HepG2 (cell line): ENCODE results near the gene FBXO9. TPM values are rescaled to one million over a fixed set of nuclear protein-coding genes. Genes with fewer than 3 reads are reported as not detected.
"Not testable (repeated sequence)": the region's sequence is repeated elsewhere in the genome, so short reads cannot be mapped to it uniquely, and the experiment has no call there.

Source experiments
- ATAC-seq: fragments of 200-7000 bp; cut with Tn5 transposase; 3 replicates; pipeline ENCODE4 v1.9.1; 2020; ENCODE audit warnings: mild to moderate bottlenecking, moderate library complexity
- BruUV-seq: library from RNA; stranded (reverse); fragments of 400-500 nt; replicated peaks from 2 replicates; lab custom pipeline; 2021; lab: Mats Ljungman, UMichigan
- CTCF ChIA-PET: fragments of 300-600 bp; formaldehyde crosslinking; extraction: SDS; loops from one replicate; lab custom pipeline; 2021; ENCODE audit warnings: low total read pairs, inconsistent platforms, low intra/inter-chr PET ratio; lab: Yijun Ruan, JAX
- POLR2A ChIA-PET: fragments of 350-600 bp; sonication (Branson Sonifier 250); formaldehyde crosslinking; loops from one replicate; lab custom pipeline; 2020; ENCODE audit warnings: antibody characterized with exemption, inconsistent platforms; lab: Yijun Ruan, JAX
- DNase-seq: peaks from one replicate; pipeline ENCODE4 v3.0.0-alpha.2; 2015; ENCODE audit warnings: low spot score
- FAIRE-seq: peaks from 3 replicates; lab custom pipeline; 2011; peaks lifted over from hg19 to GRCh38; lab: Jason Lieb, UNC
- H2AFZ ChIP-seq: one replicate; pipeline ENCODE4 v1.6.1; 2011; ENCODE audit warnings: low read length, inconsistent platforms
- H3K27ac ChIP-seq: fragments of 300-600 bp; 3 replicates; pipeline ENCODE4 v1.8.0; 2011; ENCODE audit warnings: mixed run types, mild to moderate bottlenecking, mixed read lengths, low read length, inconsistent platforms; ENCODE audit not compliant: insufficient read depth; ENCODE audit errors: extremely low read length
- H3K27me3 ChIP-seq, 2 experiments: fragments of 200-600 bp in 1 of 2; 2 replicates in 1 of 2; 3 replicates in 1 of 2; pipeline versions ENCODE4 v1.6.0 to v1.8.0; 2011; ENCODE audit warnings: low read length in 2 of 2, mild to moderate bottlenecking in 2 of 2, moderate library complexity in 2 of 2, inconsistent platforms in 1 of 2; ENCODE audit not compliant: insufficient read depth in 2 of 2, control insufficient read depth in 1 of 2
- H3K36me3 ChIP-seq, 2 experiments: fragments of 200-600 bp in 1 of 2; replicated peaks in 1 of 2; 2 replicates in 1 of 2; 3 replicates in 1 of 2; pipeline versions ENCODE4 v1.5.1 to v1.8.0; 2011; ENCODE audit warnings: low read length in 2 of 2, inconsistent platforms in 1 of 2; ENCODE audit not compliant: insufficient read depth in 2 of 2, control insufficient read depth in 1 of 2
- H3K4me1 ChIP-seq: 2 replicates; pipeline ENCODE4 v1.5.1; 2012; ENCODE audit warnings: low read length, inconsistent platforms; ENCODE audit not compliant: insufficient read depth
- H3K4me2 ChIP-seq: 2 replicates; pipeline ENCODE4 v1.6.0; 2011; ENCODE audit warnings: low read depth, low read length, inconsistent platforms
- H3K4me3 ChIP-seq, 3 experiments: fragments of 200-600 bp in 1 of 3; sonication (generic), shearing (Covaris generic) in 1 of 3; replicated peaks in 1 of 3; 2 replicates each; pipeline ENCODE4 v1.5.1; 2011 to 2016; ENCODE audit warnings: low read length in 3 of 3, inconsistent platforms in 2 of 3, low read depth in 2 of 3, mild to moderate bottlenecking in 2 of 3, control low read depth in 1 of 3, mixed read lengths in 1 of 3; ENCODE audit not compliant: insufficient read depth in 1 of 3
- H3K79me2 ChIP-seq: one replicate; pipeline ENCODE4 v1.6.1; 2011; ENCODE audit warnings: low read length, inconsistent platforms; ENCODE audit not compliant: insufficient read depth
- H3K9ac ChIP-seq: 2 replicates; pipeline ENCODE4 v1.6.0; 2011; ENCODE audit warnings: mild to moderate bottlenecking, low read depth, low read length, inconsistent platforms; ENCODE audit not compliant: insufficient read depth
- H3K9me3 ChIP-seq: 2 replicates; pipeline ENCODE4 v1.5.1; 2012; ENCODE audit warnings: mild to moderate bottlenecking, low read length
- H4K20me1 ChIP-seq: 2 replicates; pipeline ENCODE4 v1.6.0; 2011; ENCODE audit warnings: inconsistent platforms, mild to moderate bottlenecking, low read length, moderate library complexity; ENCODE audit not compliant: insufficient read depth
- CBX5 ChIP-seq: sonication (generic); formaldehyde crosslinking; IDR thresholded peaks from 2 replicates; pipeline ENCODE4 v1.4.0; 2020; ENCODE audit warnings: missing genetic modification reagents, borderline replicate concordance
- GABPB1 ChIP-seq: IDR thresholded peaks from 2 replicates; pipeline ENCODE4 v1.6.1; 2016; ENCODE audit warnings: mild to moderate bottlenecking, missing genetic modification reagents, moderate library complexity, missing compliant biosample characterization
- MED1 ChIP-seq: sonication (generic); formaldehyde crosslinking; IDR thresholded peaks from 2 replicates; pipeline ENCODE4 v1.4.0; 2020; ENCODE audit warnings: missing genetic modification reagents
- MYC ChIP-seq: sonication (generic); formaldehyde crosslinking; IDR thresholded peaks from 2 replicates; pipeline ENCODE4 v1.9.0; 2021; ENCODE audit warnings: missing genetic modification reagents, borderline replicate concordance
- NR2C2 ChIP-seq: sonication (generic); formaldehyde crosslinking; IDR thresholded peaks from 2 replicates; pipeline ENCODE4 v1.4.0; 2020; ENCODE audit warnings: missing genetic modification reagents, mild to moderate bottlenecking, moderate library complexity, borderline replicate concordance
- RFXANK ChIP-seq: IDR thresholded peaks from 2 replicates; pipeline ENCODE4 v1.6.1; 2016
- SP5 ChIP-seq: IDR thresholded peaks from 2 replicates; pipeline ENCODE4 v1.6.1; 2016; ENCODE audit warnings: low read depth, borderline replicate concordance
- SRY ChIP-seq: sonication (generic); formaldehyde crosslinking; IDR thresholded peaks from 2 replicates; pipeline ENCODE4 v1.8.0; 2022; ENCODE audit warnings: mild to moderate bottlenecking, missing genetic modification reagents
- TP53 ChIP-seq: sonication (generic); formaldehyde crosslinking; conservative IDR thresholded peaks from 2 replicates; pipeline ENCODE4 v1.4.0; 2020; ENCODE audit warnings: missing genetic modification reagents
- USF2 ChIP-seq, 2 experiments: sonication (generic) in 1 of 2; formaldehyde crosslinking in 1 of 2; IDR thresholded peaks; 2 replicates each; pipeline versions ENCODE4 v1.5.1 to v1.6.1; 2011 to 2020; ENCODE audit warnings: borderline replicate concordance in 1 of 2, low read depth in 1 of 2, low read length in 1 of 2, mild to moderate bottlenecking in 1 of 2, missing genetic modification reagents in 1 of 2, moderate library complexity in 1 of 2
- ZBTB26 ChIP-seq: IDR thresholded peaks from 2 replicates; pipeline ENCODE4 v1.6.1; 2016; ENCODE audit warnings: missing compliant biosample characterization, missing genetic modification reagents, borderline replicate concordance
- ZFAT ChIP-seq: sonication (generic); formaldehyde crosslinking; conservative IDR thresholded peaks from 2 replicates; pipeline ENCODE4 v1.8.1; 2023; ENCODE audit warnings: missing genetic modification reagents, inconsistent platforms
- ZFP82 ChIP-seq: sonication (generic); formaldehyde crosslinking; IDR thresholded peaks from 2 replicates; pipeline ENCODE4 v1.5.1; 2020; ENCODE audit warnings: mild to moderate bottlenecking, missing genetic modification reagents, borderline replicate concordance
- ZSCAN9 ChIP-seq: IDR thresholded peaks from 2 replicates; pipeline ENCODE4 v1.6.1; 2016; ENCODE audit warnings: borderline replicate concordance
- WGBS: methylation state at CpG from one replicate; pipeline ENCODE4 v1.1.6; 2017; ENCODE audit warnings: low lambda C conversion rate; 5-methylcytosine and 5-hydroxymethylcytosine counted together
- in situ Hi-C: cut with HindIII; loops from 2 replicates; pipeline ENCODE4 v1.10.0; 2017; ENCODE audit warnings: low pct_unique_long_range_greater_than_20kb; ENCODE audit not compliant: extremely low pct_ligation_motif_present
- intact Hi-C: fragments of 100-400 bp; cut with micrococcal nuclease; formaldehyde crosslinking; loops from one replicate; pipeline ENCODE4 v1.10.0; 2022; ENCODE audit not compliant: unreplicated experiment
- polyA plus RNA-seq, 8 experiments: library from polyadenylated mRNA; depleted of rRNA in 3 of 8; stranded (reverse) in 7 of 8; unstranded in 1 of 8; fragments of >200 nt; fragmentation: Illumina TruSeq in 4 of 8; extraction: Trizol in 4 of 8; gene quantifications; 2 replicates each; pipeline versions ENCODE4 v1.2.1 to v1.2.3, GENCODE V29; 2011 to 2016; ENCODE audit warnings: low read depth in 4 of 8, missing spikeins in 1 of 8, mixed read lengths in 1 of 8; ENCODE audit not compliant: insufficient read depth in 1 of 8
- total RNA-seq, 5 experiments: library from RNA; depleted of rRNA; stranded (reverse); fragments of >200 nt; fragmentation: Illumina TruSeq; extraction: Trizol; gene quantifications; 2 replicates each; pipeline ENCODE4 v1.2.3, GENCODE V29; 2016; ENCODE audit warnings: low read depth in 1 of 5

The FBXO9 gene
- total and polyA plus RNA-seq, 2 of the 13 experiments (the other 11 are each of a cell fraction or from before 2014, with no cell fraction given): 64.3 to 98.4 TPM

DNA sequence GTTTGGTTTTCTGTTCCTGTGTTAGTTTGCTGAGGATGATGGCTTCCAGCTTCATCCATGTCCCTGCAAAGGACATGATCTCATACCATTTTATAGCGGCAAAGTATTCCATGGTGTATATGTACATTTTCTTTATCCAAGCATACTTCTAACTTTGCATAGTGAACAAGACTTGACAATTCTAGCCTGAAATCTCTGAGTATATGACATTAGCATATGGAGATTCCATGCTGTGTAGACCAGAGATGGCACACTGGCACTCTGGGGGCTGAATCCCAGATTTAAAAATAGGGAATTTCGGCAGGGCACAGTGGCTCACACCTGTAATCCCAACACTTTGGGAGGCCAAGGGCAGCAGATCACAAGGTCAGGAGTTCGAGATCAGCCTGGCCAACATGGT is 13.1 kb upstream of the FBXO9 start:
- H3K27me3 ChIP-seq, FAIRE-seq, H3K27ac ChIP-seq, BruUV-seq, H3K36me3 ChIP-seq, in situ Hi-C loops, intact Hi-C loops, DNase-seq, H3K9me3 ChIP-seq, POLR2A ChIA-PET, H3K4me3 ChIP-seq, H2AFZ ChIP-seq, CTCF ChIA-PET, H3K4me2 ChIP-seq, H4K20me1 ChIP-seq, ATAC-seq, H3K9ac ChIP-seq: not testable (repeated sequence)
- peaks cover 58% of the 10 kb centered on the region for H3K4me1 ChIP-seq
- H3K79me2 ChIP-seq: peaks cover 22% of the 10 kb centered on the region
- WGBS: 94% methylated on average over 3 of the region's 3 CpGs

GRCh38 chr6:53054532-53054931 is 10.7 kb upstream of the FBXO9 start:
- ATAC-seq (peak; percentile 91), FAIRE-seq (peak; percentile 56), DNase-seq (peak; percentile 88)
- Histone ChIP-seq H3K9me3 (no peaks in the 10 kb centered on the region; the same call in 1 of the 2 replicates), H2AFZ (no peak overlapping the region), H3K4me3 (no peak overlapping the region), H3K27me3 (no peaks in the 10 kb centered on the region), H3K36me3 (peaks cover 0 to 4% of the 10 kb centered on the region in 2 experiments; a peak in 1 of 5 replicates), H3K4me1 (peaks cover 67% of the 10 kb centered on the region), H3K9ac (peak overlapping the region; percentile 20; the same call in 1 of the 2 replicates), H4K20me1 (no peaks in the 10 kb centered on the region), H3K27ac (peak overlapping the region; percentile 57), H3K79me2 (peaks cover 44% of the 10 kb centered on the region), H3K4me2 (peak overlapping the region; percentile 54)
- ChIA-PET POLR2A (interaction anchor here (1.0 to 1.5 kb wide), 2 partner anchors 59 to 60 kb away, joined by 3 to 5 read pairs; partner anchors contain the start of gene GSTA4), CTCF (no interaction called here)
- no TSS peak for BruUV-seq
- intact Hi-C loops: no loop called here
- WGBS: 21% methylated on average over 4 of the region's 4 CpGs
- in situ Hi-C loops: no loop called here
- TF ChIP-seq ZBTB26: no peak
- no peak for TF ChIP-seq TP53 (CRISPR knock-in tag)
- TF ChIP-seq SP5 (CRISPR knock-in tag): peak; percentile 68
- no peak for TF ChIP-seq SRY
- no peak for TF ChIP-seq GABPB1 (CRISPR knock-in tag)
- TF ChIP-seq USF2 (IDR thresholded peaks at IDR 0.05; ENCODE audit: low read depth, low read length): no peak
- no peak for TF ChIP-seq USF2 (CRISPR knock-in tag; IDR thresholded peaks at IDR 0.05; ENCODE audit: borderline replicate concordance)
- no peak for TF ChIP-seq CBX5
- TF ChIP-seq ZFP82 (CRISPR knock-in tag): no peak
- no peak for TF ChIP-seq NR2C2 (CRISPR knock-in tag)
- 0 out of 2 replicates have a peak, but pooled peaks have one; percentile 68 for TF ChIP-seq ZSCAN9 (CRISPR knock-in tag)
- TF ChIP-seq MYC: peak; percentile 35; the same call in 1 of the 2 replicates
- TF ChIP-seq RFXANK (CRISPR knock-in tag): 0 out of 2 replicates have a peak, but pooled peaks have one; percentile 70
- TF ChIP-seq ZFAT (CRISPR knock-in tag): no peak
- peak; percentile 47 for TF ChIP-seq MED1
